ENCODE results near the gene SLC18A3. TPM values are rescaled to one million over a fixed set of nuclear protein-coding genes. Genes with fewer than 3 reads are reported as not detected.
A peak's percentile ranks its signal among the peaks of the same experiment; 100 is the strongest.

Gene SLC18A3
- total RNA-seq, 1 experiment from 2014 or later: not detected

DNA sequence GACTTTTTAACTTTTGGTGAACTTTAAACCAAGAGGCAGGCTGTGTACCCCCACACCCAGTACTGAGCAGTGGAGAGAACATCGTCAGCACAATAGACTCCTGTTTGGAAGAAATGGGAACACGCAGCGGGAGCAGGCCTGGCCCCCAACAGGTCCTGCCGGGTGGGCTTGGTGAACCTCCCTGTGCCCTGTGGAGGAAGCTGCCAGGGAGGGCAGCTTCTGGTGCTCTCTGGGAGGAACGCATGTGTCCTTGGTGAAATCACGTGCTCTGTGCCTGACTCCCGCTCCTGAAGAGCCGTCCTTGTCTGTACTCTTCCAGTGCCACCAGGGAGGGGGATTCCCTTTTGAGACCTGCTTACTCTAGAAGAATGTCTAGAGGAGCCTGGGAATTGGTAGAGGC lies 35.3 kb downstream of the SLC18A3 start:
- Mint-ChIP-seq H3K4me3 (no peak overlapping the region), H3K4me1 (peaks cover 1 to 11% of the 10 kb centered on the region in 2 experiments), H3K9me3 (no peaks in the 10 kb centered on the region), H3K27me3 (ENCODE audit: low read depth) (peaks cover 50% of the 10 kb centered on the region), H3K27ac (no peak overlapping the region), H3K36me3 (ENCODE audit: insufficient read depth in 1 of 3, low read depth in 3 of 3) (no peaks in the 10 kb centered on the region)
- Histone ChIP-seq H3T11ph (ENCODE audit: low read length) (no peak overlapping the region), H3K4ac (ENCODE audit: low read depth, low read length) (no peak overlapping the region), H2BK120ac (ENCODE audit: low read depth, low read length, poor library complexity, severe bottlenecking) (no peak overlapping the region), H3K79me2 (ENCODE audit: insufficient read depth, low read length) (no peaks in the 10 kb centered on the region), H4K8ac (replicated peaks; ENCODE audit: insufficient read length, low read depth, low read length) (no peak overlapping the region), H3K9me3 (ENCODE audit: control insufficient read depth, low read depth, low read length) (no peaks in the 10 kb centered on the region), H3K4me1 (ENCODE audit: insufficient read depth, low read length) (no peaks in the 10 kb centered on the region), H2BK15ac (ENCODE audit: low read depth, low read length) (no peak overlapping the region), H3K4me2 (ENCODE audit: insufficient read depth, insufficient read length, low read length) (no peak overlapping the region), H4K5ac (ENCODE audit: insufficient read length, low read depth, low read length) (no peak overlapping the region), H3K23ac (ENCODE audit: insufficient read length, low read depth, low read length) (no peak overlapping the region), H3K14ac (ENCODE audit: insufficient read depth, low read length) (no peak overlapping the region), H3K56ac (ENCODE audit: insufficient read length, low read depth, low read length) (no peak overlapping the region), H3K27ac (ENCODE audit: insufficient read length, low read depth, low read length) (no peak overlapping the region), H3K18ac (ENCODE audit: insufficient read length, low read depth, low read length) (no peak overlapping the region), H3K9ac (ENCODE audit: extremely low read depth, insufficient read length, low read length) (no peak overlapping the region), H3K23me2 (ENCODE audit: insufficient read length, low read depth, low read length, poor library complexity, severe bottlenecking) (no peaks in the 10 kb centered on the region), H2BK12ac (ENCODE audit: insufficient read length, low read depth, low read length) (no peak overlapping the region), H2BK5ac (ENCODE audit: insufficient read length, low read length) (no peak overlapping the region), H4K91ac (ENCODE audit: insufficient read length, low read depth, low read length) (no peak overlapping the region), H4K20me1 (ENCODE audit: control insufficient read depth, insufficient read depth, insufficient read length) (no peaks in the 10 kb centered on the region), H3K79me1 (ENCODE audit: insufficient read depth, low read depth, low read length, poor library complexity, severe bottlenecking) (no peaks in the 10 kb centered on the region), H3K27me3 (ENCODE audit: insufficient read depth, low read length) (no peaks in the 10 kb centered on the region; the same call in 1 of the 2 replicates), H2AFZ (ENCODE audit: low read length) (no peak overlapping the region), H2AK5ac (ENCODE audit: insufficient read length, low read length) (no peak overlapping the region), H2BK20ac (ENCODE audit: low read depth, low read length, poor library complexity, severe bottlenecking) (no peak overlapping the region)
- DNase-seq: peak; percentile 7
- TF ChIP-seq, protein P1, sequence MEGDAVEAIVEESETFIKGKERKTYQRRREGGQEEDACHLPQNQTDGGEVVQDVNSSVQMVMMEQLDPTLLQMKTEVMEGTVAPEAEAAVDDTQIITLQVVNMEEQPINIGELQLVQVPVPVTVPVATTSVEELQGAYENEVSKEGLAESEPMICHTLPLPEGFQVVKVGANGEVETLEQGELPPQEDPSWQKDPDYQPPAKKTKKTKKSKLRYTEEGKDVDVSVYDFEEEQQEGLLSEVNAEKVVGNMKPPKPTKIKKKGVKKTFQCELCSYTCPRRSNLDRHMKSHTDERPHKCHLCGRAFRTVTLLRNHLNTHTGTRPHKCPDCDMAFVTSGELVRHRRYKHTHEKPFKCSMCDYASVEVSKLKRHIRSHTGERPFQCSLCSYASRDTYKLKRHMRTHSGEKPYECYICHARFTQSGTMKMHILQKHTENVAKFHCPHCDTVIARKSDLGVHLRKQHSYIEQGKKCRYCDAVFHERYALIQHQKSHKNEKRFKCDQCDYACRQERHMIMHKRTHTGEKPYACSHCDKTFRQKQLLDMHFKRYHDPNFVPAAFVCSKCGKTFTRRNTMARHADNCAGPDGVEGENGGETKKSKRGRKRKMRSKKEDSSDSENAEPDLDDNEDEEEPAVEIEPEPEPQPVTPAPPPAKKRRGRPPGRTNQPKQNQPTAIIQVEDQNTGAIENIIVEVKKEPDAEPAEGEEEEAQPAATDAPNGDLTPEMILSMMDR (conservative IDR thresholded peaks at IDR 0.05): no peak
- WGBS (ENCODE audit: extremely low coverage, insufficient read length, low lambda C conversion rate): no CpG with 5 or more reads among the region's 8 CpGs

All from H9 (cell line).